HEK293 (cell line): ENCODE data around the gene SLC12A4.

Experiments used
- EGR2 ChIP-seq: fragments of 450-650 bp; formaldehyde crosslinking; IDR thresholded peaks from 2 replicates; pipeline ENCODE4 v1.5.1; 2016; ENCODE audit warnings: low read depth, missing biosample characterization, missing genetic modification characterization
- KLF1 ChIP-seq: fragments of 450-650 bp; formaldehyde crosslinking; IDR thresholded peaks from 2 replicates; pipeline ENCODE4 v1.5.1; 2016; ENCODE audit warnings: missing biosample characterization, missing genetic modification characterization
- KLF8 ChIP-seq: fragments of 450-650 bp; formaldehyde crosslinking; IDR thresholded peaks from 2 replicates; pipeline ENCODE4 v1.5.1; 2016; ENCODE audit warnings: missing biosample characterization, missing genetic modification characterization
- PRDM1 ChIP-seq: fragments of 450-650 bp; formaldehyde crosslinking; IDR thresholded peaks from 2 replicates; pipeline ENCODE4; 2016; ENCODE audit warnings: missing biosample characterization, missing genetic modification characterization
- SETDB1 ChIP-seq: IDR thresholded peaks from one replicate; pipeline ENCODE4 v1.6.1; 2017; ENCODE audit warnings: mild to moderate bottlenecking, low read length, moderate library complexity, mixed read lengths; ENCODE audit not compliant: insufficient read length
- SP3 ChIP-seq: fragments of 450-650 bp; formaldehyde crosslinking; IDR thresholded peaks from 2 replicates; pipeline ENCODE4 v1.5.1; 2016; ENCODE audit warnings: missing biosample characterization, missing genetic modification characterization
- ZEB2 ChIP-seq: fragments of 450-650 bp; formaldehyde crosslinking; IDR thresholded peaks from 2 replicates; pipeline ENCODE4 v1.5.1; 2016; ENCODE audit warnings: missing biosample characterization, missing genetic modification characterization
- ZNF114 ChIP-seq: fragments of 450-650 bp; formaldehyde crosslinking; IDR thresholded peaks from 2 replicates; pipeline ENCODE4 v1.5.0; 2017; ENCODE audit warnings: missing biosample characterization, missing genetic modification characterization
- ZNF211 ChIP-seq: fragments of 450-650 bp; formaldehyde crosslinking; IDR thresholded peaks from 2 replicates; pipeline ENCODE4 v1.5.1; 2016; ENCODE audit warnings: low read depth, missing biosample characterization, missing genetic modification characterization
- ZNF239 ChIP-seq: fragments of 450-650 bp; formaldehyde crosslinking; IDR thresholded peaks from 2 replicates; pipeline ENCODE4 v1.5.1; 2016; ENCODE audit warnings: missing biosample characterization, missing genetic modification characterization
- ZNF248 ChIP-seq: fragments of 450-650 bp; formaldehyde crosslinking; IDR thresholded peaks from 2 replicates; pipeline ENCODE4 v1.5.1; 2017; ENCODE audit warnings: missing biosample characterization, missing genetic modification characterization
- ZNF274 ChIP-seq, 2 experiments: fragments of 200-500 bp in 1 of 2; fragments of 450-650 bp in 1 of 2; sonication (Bioruptor generic) in 1 of 2; formaldehyde crosslinking in 1 of 2; IDR thresholded peaks; 2 replicates each; pipeline versions ENCODE4 v1.5.1 to v1.6.1; 2014 to 2016; ENCODE audit warnings: borderline replicate concordance in 1 of 2, inconsistent platforms in 1 of 2, low read length in 1 of 2, missing biosample characterization in 1 of 2, missing genetic modification characterization in 1 of 2
- ZNF404 ChIP-seq: fragments of 450-650 bp; formaldehyde crosslinking; IDR thresholded peaks from 2 replicates; pipeline ENCODE4 v1.5.1; 2017; ENCODE audit warnings: missing biosample characterization, missing genetic modification characterization
- ZNF423 ChIP-seq: fragments of 450-650 bp; formaldehyde crosslinking; IDR thresholded peaks from 2 replicates; pipeline ENCODE4 v1.5.1; 2016; ENCODE audit warnings: missing biosample characterization, missing genetic modification characterization
- ZNF544 ChIP-seq: fragments of 450-650 bp; formaldehyde crosslinking; IDR thresholded peaks from 2 replicates; pipeline ENCODE4 v1.5.0; 2017; ENCODE audit warnings: missing biosample characterization, missing genetic modification characterization
- ZNF670 ChIP-seq: fragments of 450-650 bp; formaldehyde crosslinking; IDR thresholded peaks from 2 replicates; pipeline ENCODE4 v1.5.1; 2016; ENCODE audit warnings: missing biosample characterization, missing genetic modification characterization, low read depth
- ZSCAN23 ChIP-seq: fragments of 450-650 bp; formaldehyde crosslinking; IDR thresholded peaks from 2 replicates; pipeline ENCODE4 v1.5.1; 2016; ENCODE audit warnings: missing biosample characterization, missing genetic modification characterization
- TF ChIP-seq, protein P1 (sequence below): fragments of 450-650 bp; formaldehyde crosslinking; IDR thresholded peaks from 2 replicates; pipeline ENCODE4 v1.5.1; 2016; ENCODE audit warnings: missing biosample characterization, missing genetic modification characterization
- TF ChIP-seq, protein P2 (sequence below): sonication (generic); formaldehyde crosslinking; IDR thresholded peaks from 2 replicates; pipeline ENCODE4 v1.8.1; 2022; ENCODE audit warnings: mild to moderate bottlenecking, moderate library complexity, missing genetic modification reagents
- TF ChIP-seq, protein P3 (sequence below): fragments of 450-650 bp; formaldehyde crosslinking; IDR thresholded peaks from 2 replicates; pipeline ENCODE4 v1.5.1; 2016; ENCODE audit warnings: missing biosample characterization, missing genetic modification characterization
- TF ChIP-seq, protein P4 (sequence below): fragments of 450-650 bp; IDR thresholded peaks from 2 replicates; pipeline ENCODE4 v1.5.1; 2018; ENCODE audit warnings: missing biosample characterization, missing genetic modification characterization

SLC12A4 gene

DNA sequence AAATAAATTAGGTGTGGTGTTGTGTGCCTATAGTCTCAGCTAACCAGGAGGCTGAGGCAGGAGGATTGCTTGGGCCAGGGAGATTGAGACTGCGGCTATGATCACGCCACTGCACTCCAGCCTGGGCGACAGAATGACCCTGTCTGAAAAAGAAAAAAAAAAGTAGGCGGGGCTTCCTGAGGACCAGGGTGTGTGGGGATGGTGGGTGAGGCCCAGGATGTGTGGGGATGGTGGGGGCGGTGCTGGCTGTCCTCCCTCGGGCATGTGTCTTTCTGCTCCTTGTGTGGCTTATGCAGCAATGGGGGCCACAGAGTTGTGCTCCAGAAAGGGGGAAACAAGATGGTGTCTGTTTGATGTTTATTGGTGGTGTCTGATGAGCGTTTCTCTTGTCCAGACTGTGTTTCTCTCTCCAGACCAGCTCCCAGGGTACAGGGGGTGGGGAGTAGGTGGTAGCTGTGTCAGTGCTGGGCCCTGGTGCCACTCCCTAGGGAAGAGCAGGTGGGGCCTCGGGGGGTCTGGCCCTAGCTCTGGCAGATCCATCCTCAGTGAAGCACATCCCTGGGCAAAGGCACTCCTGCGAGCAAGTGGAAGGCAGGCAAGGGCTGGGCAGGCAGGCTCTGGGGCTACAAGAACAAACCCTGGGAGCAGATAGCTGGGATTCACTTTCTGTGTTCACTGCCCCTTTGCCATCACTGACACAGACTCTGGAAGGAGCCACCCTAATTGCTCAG lies 26.8 kb downstream of the SLC12A4 start (continued):
- TF ChIP-seq, protein P1, sequence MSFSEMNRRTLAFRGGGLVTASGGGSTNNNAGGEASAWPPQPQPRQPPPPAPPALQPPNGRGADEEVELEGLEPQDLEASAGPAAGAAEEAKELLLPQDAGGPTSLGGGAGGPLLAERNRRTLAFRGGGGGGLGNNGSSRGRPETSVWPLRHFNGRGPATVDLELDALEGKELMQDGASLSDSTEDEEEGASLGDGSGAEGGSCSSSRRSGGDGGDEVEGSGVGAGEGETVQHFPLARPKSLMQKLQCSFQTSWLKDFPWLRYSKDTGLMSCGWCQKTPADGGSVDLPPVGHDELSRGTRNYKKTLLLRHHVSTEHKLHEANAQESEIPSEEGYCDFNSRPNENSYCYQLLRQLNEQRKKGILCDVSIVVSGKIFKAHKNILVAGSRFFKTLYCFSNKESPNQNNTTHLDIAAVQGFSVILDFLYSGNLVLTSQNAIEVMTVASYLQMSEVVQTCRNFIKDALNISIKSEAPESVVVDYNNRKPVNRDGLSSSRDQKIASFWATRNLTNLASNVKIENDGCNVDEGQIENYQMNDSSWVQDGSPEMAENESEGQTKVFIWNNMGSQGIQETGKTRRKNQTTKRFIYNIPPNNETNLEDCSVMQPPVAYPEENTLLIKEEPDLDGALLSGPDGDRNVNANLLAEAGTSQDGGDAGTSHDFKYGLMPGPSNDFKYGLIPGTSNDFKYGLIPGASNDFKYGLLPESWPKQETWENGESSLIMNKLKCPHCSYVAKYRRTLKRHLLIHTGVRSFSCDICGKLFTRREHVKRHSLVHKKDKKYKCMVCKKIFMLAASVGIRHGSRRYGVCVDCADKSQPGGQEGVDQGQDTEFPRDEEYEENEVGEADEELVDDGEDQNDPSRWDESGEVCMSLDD (tag by site-specific recombination) = no peak
- TF ChIP-seq EGR2 (tag by site-specific recombination) (peak; percentile 83), ZNF248 (tag by site-specific recombination) (no peak), ZSCAN23 (tag by site-specific recombination) (no peak), ZNF670 (no peak), ZNF211 (tag by site-specific recombination) (no peak), ZNF544 (tag by site-specific recombination) (no peak), SETDB1 (no peak), KLF1 (tag by site-specific recombination) (peak; percentile 79), ZNF404 (tag by site-specific recombination) (no peak), SP3 (tag by site-specific recombination) (0 out of 2 replicates have a peak, but pooled peaks have one; percentile 16), ZNF239 (no peak), ZEB2 (tag by site-specific recombination) (no peak), PRDM1 (tag by site-specific recombination) (no peak), KLF8 (tag by site-specific recombination) (no peak), ZNF423 (tag by site-specific recombination) (no peak), ZNF114 (tag by site-specific recombination) (no peak), ZNF274 (IDR thresholded peaks at IDR 0.05; ENCODE audit: low read length) (no peak), ZNF274 (tag by site-specific recombination; IDR thresholded peaks at IDR 0.05; ENCODE audit: borderline replicate concordance) (no peak)
- TF ChIP-seq, protein P2, sequence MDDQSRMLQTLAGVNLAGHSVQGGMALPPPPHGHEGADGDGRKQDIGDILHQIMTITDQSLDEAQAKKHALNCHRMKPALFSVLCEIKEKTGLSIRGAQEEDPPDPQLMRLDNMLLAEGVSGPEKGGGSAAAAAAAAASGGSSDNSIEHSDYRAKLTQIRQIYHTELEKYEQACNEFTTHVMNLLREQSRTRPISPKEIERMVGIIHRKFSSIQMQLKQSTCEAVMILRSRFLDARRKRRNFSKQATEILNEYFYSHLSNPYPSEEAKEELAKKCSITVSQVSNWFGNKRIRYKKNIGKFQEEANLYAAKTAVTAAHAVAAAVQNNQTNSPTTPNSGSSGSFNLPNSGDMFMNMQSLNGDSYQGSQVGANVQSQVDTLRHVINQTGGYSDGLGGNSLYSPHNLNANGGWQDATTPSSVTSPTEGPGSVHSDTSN = no peak
- TF ChIP-seq, protein P3, sequence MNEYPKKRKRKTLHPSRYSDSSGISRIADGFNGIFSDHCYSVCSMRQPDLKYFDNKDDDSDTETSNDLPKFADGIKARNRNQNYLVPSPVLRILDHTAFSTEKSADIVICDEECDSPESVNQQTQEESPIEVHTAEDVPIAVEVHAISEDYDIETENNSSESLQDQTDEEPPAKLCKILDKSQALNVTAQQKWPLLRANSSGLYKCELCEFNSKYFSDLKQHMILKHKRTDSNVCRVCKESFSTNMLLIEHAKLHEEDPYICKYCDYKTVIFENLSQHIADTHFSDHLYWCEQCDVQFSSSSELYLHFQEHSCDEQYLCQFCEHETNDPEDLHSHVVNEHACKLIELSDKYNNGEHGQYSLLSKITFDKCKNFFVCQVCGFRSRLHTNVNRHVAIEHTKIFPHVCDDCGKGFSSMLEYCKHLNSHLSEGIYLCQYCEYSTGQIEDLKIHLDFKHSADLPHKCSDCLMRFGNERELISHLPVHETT (tag by site-specific recombination) = no peak
- TF ChIP-seq, protein P4, sequence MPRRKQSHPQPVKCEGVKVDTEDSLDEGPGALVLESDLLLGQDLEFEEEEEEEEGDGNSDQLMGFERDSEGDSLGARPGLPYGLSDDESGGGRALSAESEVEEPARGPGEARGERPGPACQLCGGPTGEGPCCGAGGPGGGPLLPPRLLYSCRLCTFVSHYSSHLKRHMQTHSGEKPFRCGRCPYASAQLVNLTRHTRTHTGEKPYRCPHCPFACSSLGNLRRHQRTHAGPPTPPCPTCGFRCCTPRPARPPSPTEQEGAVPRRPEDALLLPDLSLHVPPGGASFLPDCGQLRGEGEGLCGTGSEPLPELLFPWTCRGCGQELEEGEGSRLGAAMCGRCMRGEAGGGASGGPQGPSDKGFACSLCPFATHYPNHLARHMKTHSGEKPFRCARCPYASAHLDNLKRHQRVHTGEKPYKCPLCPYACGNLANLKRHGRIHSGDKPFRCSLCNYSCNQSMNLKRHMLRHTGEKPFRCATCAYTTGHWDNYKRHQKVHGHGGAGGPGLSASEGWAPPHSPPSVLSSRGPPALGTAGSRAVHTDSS (tag by site-specific recombination) = no peak
- TF ChIP-seq, all 188 proteins: peak for 6
